CD14-positive monocyte (primary cell): ENCODE results near the gene BUB1. TPM values are rescaled to one million over a fixed set of nuclear protein-coding genes. Genes with fewer than 3 reads are reported as not detected.

ENCODE experiments used
- DNase-seq, 3 donors: peaks; one replicate each; pipeline ENCODE4 v3.0.0-alpha.2; 2011 to 2022
- H2AFZ ChIP-seq: 2 replicates; pipeline ENCODE4 v1.6.0; 2012; ENCODE audit warnings: mild to moderate bottlenecking, low read depth, low read length, inconsistent platforms; ENCODE audit not compliant: insufficient read depth, poor library complexity, severe bottlenecking
- H3K27ac ChIP-seq, 2 donors: 1 replicate in 1 of 2; 2 replicates in 1 of 2; pipeline ENCODE4 v1.5.1; 2012 to 2013; ENCODE audit warnings: low read length in 2 of 2, control low read depth in 1 of 2, inconsistent platforms in 1 of 2, low read depth in 1 of 2, mild to moderate bottlenecking in 1 of 2
- H3K27me3 ChIP-seq, 2 donors: one replicate each; pipeline versions ENCODE4 v1.6.0 to v1.6.1; 2011 to 2013; ENCODE audit warnings: low read length in 2 of 2; ENCODE audit not compliant: control insufficient read depth in 2 of 2, insufficient read depth in 2 of 2
- H3K36me3 ChIP-seq, 2 donors: replicated peaks in 1 of 2; 1 replicate in 1 of 2; 2 replicates in 1 of 2; pipeline versions ENCODE4 v1.5.1 to v1.6.1; 2012 to 2013; ENCODE audit warnings: low read length in 2 of 2, control low read depth in 1 of 2, inconsistent platforms in 1 of 2, mild to moderate bottlenecking in 1 of 2; ENCODE audit not compliant: insufficient read depth in 2 of 2, control insufficient read depth in 1 of 2
- H3K4me1 ChIP-seq, 2 donors: 1 replicate in 1 of 2; 2 replicates in 1 of 2; pipeline versions ENCODE4 v1.5.1 to v1.6.1; 2012 to 2013; ENCODE audit warnings: low read length in 2 of 2, control low read depth in 1 of 2, inconsistent platforms in 1 of 2, mild to moderate bottlenecking in 1 of 2, moderate library complexity in 1 of 2; ENCODE audit not compliant: insufficient read depth in 2 of 2, control insufficient read depth in 1 of 2
- H3K4me2 ChIP-seq: replicated peaks from 2 replicates; pipeline ENCODE3; 2012; ENCODE audit warnings: low read length, moderate library complexity, mild to moderate bottlenecking; ENCODE audit not compliant: poor library complexity, severe bottlenecking; ENCODE audit errors: extremely low read depth
- H3K4me3 ChIP-seq, 3 experiments: fragments of 200-600 bp in 1 of 3; sonication (generic) in 1 of 3; replicated peaks in 1 of 3; 1 replicate in 2 of 3; 2 replicates in 1 of 3; pipeline ENCODE4 v1.5.1; 2011 to 2013; ENCODE audit warnings: low read length in 3 of 3, mild to moderate bottlenecking in 3 of 3, control low read depth in 2 of 3, low read depth in 2 of 3, inconsistent platforms in 1 of 3, moderate library complexity in 1 of 3
- H3K79me2 ChIP-seq: 2 replicates; pipeline ENCODE4 v1.6.0; 2012; ENCODE audit warnings: mild to moderate bottlenecking, control low read depth, inconsistent platforms, low read length, moderate library complexity; ENCODE audit not compliant: insufficient read depth
- H3K9ac ChIP-seq: 2 replicates; pipeline ENCODE4 v1.6.0; 2017; ENCODE audit warnings: low read length, mild to moderate bottlenecking; ENCODE audit not compliant: insufficient read depth, poor library complexity, severe bottlenecking
- H3K9me3 ChIP-seq, 2 donors: replicated peaks in 1 of 2; 1 replicate in 1 of 2; 2 replicates in 1 of 2; pipeline versions ENCODE4 v1.5.1 to v1.6.1; 2012 to 2013; ENCODE audit warnings: low read length in 2 of 2, control low read depth in 1 of 2; ENCODE audit not compliant: control insufficient read depth in 1 of 2, insufficient read depth in 1 of 2
- H4K20me1 ChIP-seq: 2 replicates; pipeline ENCODE4 v1.6.0; 2012; ENCODE audit warnings: mild to moderate bottlenecking, low read length, control low read depth, moderate library complexity; ENCODE audit not compliant: insufficient read depth
- H3K27ac Mint-ChIP-seq, 7 donors: one replicate each; pipeline ENCODE4 v1.8.0; 2020; ENCODE audit warnings: mild to moderate bottlenecking in 7 of 7, mixed read lengths in 7 of 7, moderate library complexity in 6 of 7, inconsistent platforms in 2 of 7
- H3K27me3 Mint-ChIP-seq, 3 donors: one replicate each; pipeline ENCODE4 v1.8.0; 2021 to 2022; ENCODE audit warnings: low read depth in 3 of 3, mild to moderate bottlenecking in 3 of 3, mixed read lengths in 3 of 3, moderate library complexity in 3 of 3, inconsistent platforms in 1 of 3
- H3K36me3 Mint-ChIP-seq, 2 donors: one replicate each; pipeline ENCODE4 v1.8.0; 2020; ENCODE audit warnings: mixed read lengths in 2 of 2, inconsistent platforms in 1 of 2, mild to moderate bottlenecking in 1 of 2
- H3K4me1 Mint-ChIP-seq: one replicate; pipeline ENCODE4 v1.8.0; 2020; ENCODE audit warnings: mild to moderate bottlenecking, mixed read lengths
- H3K4me3 Mint-ChIP-seq, 2 donors: one replicate each; pipeline ENCODE4 v1.8.0; 2020; ENCODE audit warnings: mild to moderate bottlenecking in 2 of 2, mixed read lengths in 2 of 2, moderate library complexity in 1 of 2
- H3K9me3 Mint-ChIP-seq, 7 donors: one replicate each; pipeline ENCODE4 v1.8.0; 2020 to 2022; ENCODE audit warnings: mixed read lengths in 7 of 7, mild to moderate bottlenecking in 6 of 7, moderate library complexity in 6 of 7, inconsistent platforms in 2 of 7
- WGBS: methylation state at CpG from one replicate; pipeline ENCODE4 v1.1.5; 2013; ENCODE audit warnings: missing lambda C conversion rate; ENCODE audit not compliant: insufficient coverage; 5-methylcytosine and 5-hydroxymethylcytosine counted together
- intact Hi-C, 2 donors: fragments of 100-400 bp; cut with micrococcal nuclease; formaldehyde crosslinking; loops; one replicate each; pipeline versions ENCODE4 v1.15.0 to v1.15.1; 2023
- polyA plus RNA-seq, 3 donors: library from polyadenylated mRNA; depleted of rRNA in 1 of 3; unstranded in 2 of 3; stranded (reverse) in 1 of 3; fragments of 300-500 nt in 2 of 3; fragments of >200 nt in 1 of 3; fragmentation: Illumina TruSeq in 2 of 3; gene quantifications; 1 replicate in 2 of 3; 2 replicates in 1 of 3; pipeline ENCODE4 v1.2.3, GENCODE V29; 2012 to 2021
- TF ChIP-seq, protein P1 (sequence below): fragments of 200-600 bp; IDR thresholded peaks from one replicate; pipeline ENCODE4 v1.8.0; 2022; ENCODE audit warnings: antibody characterized with exemption, mild to moderate bottlenecking

Gene BUB1
- polyA plus RNA-seq, 3 donors = 0.11 to 0.30 (median 0.24) TPM

- no peaks in the 10 kb centered on the region for H3K9me3 ChIP-seq
- peaks cover 20% of the 10 kb centered on the region for H3K4me1 Mint-ChIP-seq
- no peaks in the 10 kb centered on the region for H3K79me2 ChIP-seq
- no peak overlapping the region for H2AFZ ChIP-seq
- H3K27ac ChIP-seq = no peak overlapping the region
- H3K27me3 ChIP-seq = no peaks in the 10 kb centered on the region
- H4K20me1 ChIP-seq = no peaks in the 10 kb centered on the region
- H3K9ac ChIP-seq = no peak overlapping the region
- TF ChIP-seq, protein P1, sequence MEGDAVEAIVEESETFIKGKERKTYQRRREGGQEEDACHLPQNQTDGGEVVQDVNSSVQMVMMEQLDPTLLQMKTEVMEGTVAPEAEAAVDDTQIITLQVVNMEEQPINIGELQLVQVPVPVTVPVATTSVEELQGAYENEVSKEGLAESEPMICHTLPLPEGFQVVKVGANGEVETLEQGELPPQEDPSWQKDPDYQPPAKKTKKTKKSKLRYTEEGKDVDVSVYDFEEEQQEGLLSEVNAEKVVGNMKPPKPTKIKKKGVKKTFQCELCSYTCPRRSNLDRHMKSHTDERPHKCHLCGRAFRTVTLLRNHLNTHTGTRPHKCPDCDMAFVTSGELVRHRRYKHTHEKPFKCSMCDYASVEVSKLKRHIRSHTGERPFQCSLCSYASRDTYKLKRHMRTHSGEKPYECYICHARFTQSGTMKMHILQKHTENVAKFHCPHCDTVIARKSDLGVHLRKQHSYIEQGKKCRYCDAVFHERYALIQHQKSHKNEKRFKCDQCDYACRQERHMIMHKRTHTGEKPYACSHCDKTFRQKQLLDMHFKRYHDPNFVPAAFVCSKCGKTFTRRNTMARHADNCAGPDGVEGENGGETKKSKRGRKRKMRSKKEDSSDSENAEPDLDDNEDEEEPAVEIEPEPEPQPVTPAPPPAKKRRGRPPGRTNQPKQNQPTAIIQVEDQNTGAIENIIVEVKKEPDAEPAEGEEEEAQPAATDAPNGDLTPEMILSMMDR = no peak
- DNase-seq = no peak
- H3K36me3 ChIP-seq = no peaks in the 10 kb centered on the region
- no peaks in the 10 kb centered on the region for H3K36me3 Mint-ChIP-seq
- H3K4me2 ChIP-seq = no peak overlapping the region
- H3K9me3 Mint-ChIP-seq = peaks cover 0 to 2% (median 0%) of the 10 kb centered on the region in 7 donors
- no peak overlapping the region for H3K4me3 Mint-ChIP-seq
- peaks cover 12 to 22% of the 10 kb centered on the region in 2 donors for H3K4me1 ChIP-seq
- H3K27ac Mint-ChIP-seq = no peak overlapping the region
- 55% methylated on average over 2 of the region's 4 CpGs for WGBS
- no peak overlapping the region for H3K4me3 ChIP-seq
- peaks cover 1 to 8% (median 6%) of the 10 kb centered on the region in 3 donors for H3K27me3 Mint-ChIP-seq
- intact Hi-C loops = no loop called here
Measured at GRCh38 chr2:110717734-110718133, 39.9 kb upstream of the BUB1 start.

GRCh38 chr2:110716959-110717645, 39.2 kb upstream of the BUB1 start:
- no peaks in the 10 kb centered on the region for H3K9me3 ChIP-seq
- no peak overlapping the region for H2AFZ ChIP-seq
- H3K4me1 Mint-ChIP-seq = peaks cover 20% of the 10 kb centered on the region
- no peaks in the 10 kb centered on the region for H3K36me3 ChIP-seq
- H3K9me3 Mint-ChIP-seq = peaks cover 0 to 2% (median 0%) of the 10 kb centered on the region in 7 donors
- H3K79me2 ChIP-seq = no peaks in the 10 kb centered on the region
- no peak overlapping the region for H3K27ac Mint-ChIP-seq
- no peak for DNase-seq
- TF ChIP-seq, protein P1 = no peak
- H3K4me3 Mint-ChIP-seq = no peak overlapping the region
- no peak overlapping the region for H3K27ac ChIP-seq
- no peak overlapping the region for H3K9ac ChIP-seq
- peaks cover 12 to 22% of the 10 kb centered on the region in 2 donors for H3K4me1 ChIP-seq
- H3K27me3 ChIP-seq = no peaks in the 10 kb centered on the region
- H3K4me2 ChIP-seq = no peak overlapping the region
- intact Hi-C loops = no loop called here
- no CpG with 5 or more reads among the region's 3 CpGs for WGBS
- H3K4me3 ChIP-seq = no peak overlapping the region
- H3K36me3 Mint-ChIP-seq = no peaks in the 10 kb centered on the region
- H3K27me3 Mint-ChIP-seq = peaks cover 1 to 8% (median 6%) of the 10 kb centered on the region in 3 donors
- H4K20me1 ChIP-seq = no peaks in the 10 kb centered on the region
